ENCODE results near the gene SAMM50.

DNA sequence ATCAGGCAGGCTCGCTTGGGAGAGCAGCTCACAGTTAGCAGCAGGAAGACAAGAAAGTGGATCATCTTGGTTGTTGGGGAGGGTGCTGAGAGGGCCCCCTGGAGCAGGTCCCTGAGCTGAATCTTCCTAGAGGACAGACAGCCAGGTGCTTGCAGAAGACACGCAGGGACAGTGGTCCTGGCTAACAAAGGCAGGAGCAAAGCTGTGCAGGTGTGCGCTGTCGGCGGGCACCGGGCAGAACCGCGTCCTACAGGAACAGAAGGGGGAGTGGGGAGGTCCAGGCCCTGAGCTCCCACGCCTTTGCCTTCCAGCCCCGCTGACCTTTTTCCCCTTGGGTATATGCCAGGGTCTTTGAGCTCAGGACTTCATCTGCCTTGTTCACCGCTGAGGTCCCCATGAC, 38.8 kb downstream of the SAMM50 start:
- TF ChIP-seq, protein P1, sequence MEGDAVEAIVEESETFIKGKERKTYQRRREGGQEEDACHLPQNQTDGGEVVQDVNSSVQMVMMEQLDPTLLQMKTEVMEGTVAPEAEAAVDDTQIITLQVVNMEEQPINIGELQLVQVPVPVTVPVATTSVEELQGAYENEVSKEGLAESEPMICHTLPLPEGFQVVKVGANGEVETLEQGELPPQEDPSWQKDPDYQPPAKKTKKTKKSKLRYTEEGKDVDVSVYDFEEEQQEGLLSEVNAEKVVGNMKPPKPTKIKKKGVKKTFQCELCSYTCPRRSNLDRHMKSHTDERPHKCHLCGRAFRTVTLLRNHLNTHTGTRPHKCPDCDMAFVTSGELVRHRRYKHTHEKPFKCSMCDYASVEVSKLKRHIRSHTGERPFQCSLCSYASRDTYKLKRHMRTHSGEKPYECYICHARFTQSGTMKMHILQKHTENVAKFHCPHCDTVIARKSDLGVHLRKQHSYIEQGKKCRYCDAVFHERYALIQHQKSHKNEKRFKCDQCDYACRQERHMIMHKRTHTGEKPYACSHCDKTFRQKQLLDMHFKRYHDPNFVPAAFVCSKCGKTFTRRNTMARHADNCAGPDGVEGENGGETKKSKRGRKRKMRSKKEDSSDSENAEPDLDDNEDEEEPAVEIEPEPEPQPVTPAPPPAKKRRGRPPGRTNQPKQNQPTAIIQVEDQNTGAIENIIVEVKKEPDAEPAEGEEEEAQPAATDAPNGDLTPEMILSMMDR (IDR thresholded peaks at IDR 0.05), result no peak
- no peak for TF ChIP-seq POLR2A (IDR thresholded peaks at IDR 0.05)
